Uterus (tissue), 2 donors: ENCODE data around the gene SERPINE1.

Experiments used
- CTCF ChIP-seq, 4 experiments: fragments of 200-600 bp in 2 of 4; fragments of 450-650 bp in 2 of 4; sonication (generic) in 2 of 4; IDR thresholded peaks; one replicate each; pipeline ENCODE4 v1.5.1; 2016 to 2019; ENCODE audit warnings: antibody characterized with exemption in 4 of 4, mild to moderate bottlenecking in 2 of 4, moderate library complexity in 1 of 4
- POLR2A ChIP-seq, 2 donors: fragments of 450-650 bp; IDR thresholded peaks; one replicate each; pipeline ENCODE4 v1.6.1; 2016; ENCODE audit warnings: antibody characterized with exemption in 2 of 2, mild to moderate bottlenecking in 1 of 2, moderate library complexity in 1 of 2

DNA sequence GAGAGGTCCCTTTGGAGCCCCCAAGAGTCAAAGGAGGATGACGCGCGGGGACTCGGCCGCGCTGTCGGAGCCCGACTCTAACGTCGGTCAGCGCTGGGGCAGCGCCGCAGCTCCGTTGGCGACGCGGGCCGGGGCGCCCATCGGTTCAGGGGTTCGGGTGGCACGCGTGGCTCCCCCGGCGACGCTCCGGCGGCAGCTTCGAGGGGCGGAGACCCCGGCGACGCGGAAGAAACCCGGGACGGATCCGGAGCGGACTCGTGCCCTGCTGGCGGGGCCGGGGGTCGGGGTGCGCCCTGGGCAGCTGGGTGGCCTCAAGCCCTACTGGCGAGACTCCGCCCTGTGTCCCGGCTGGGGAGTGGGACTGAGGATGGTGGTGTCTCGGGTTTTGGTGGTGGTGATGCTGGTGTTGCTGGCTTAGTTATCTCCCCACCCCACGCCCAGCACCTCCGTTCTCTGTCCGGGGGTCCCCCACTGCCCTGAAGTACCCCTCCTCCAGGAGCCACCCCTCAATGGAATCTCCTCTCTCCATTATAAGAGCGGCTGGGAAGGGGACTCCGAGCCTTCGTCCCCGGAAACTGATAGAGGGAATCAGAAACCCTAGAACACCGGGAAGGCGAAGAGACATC is 53.3 kb downstream of the SERPINE1 start, which contains the start of gene NAT16:
- no peak for TF ChIP-seq POLR2A (IDR thresholded peaks at IDR 0.05)
- no peak for TF ChIP-seq CTCF (IDR thresholded peaks at IDR 0.05)
